GM12891 (cell line): Measurements from ENCODE around the gene EIF2B4.

Experiments
- PAX5 ChIP-seq: IDR thresholded peaks from 2 replicates; pipeline ENCODE4 v1.6.1; 2011; ENCODE audit warnings: low read length, moderate library complexity, mild to moderate bottlenecking; ENCODE audit not compliant: insufficient read depth, severe bottlenecking
- POLR2A ChIP-seq: IDR thresholded peaks from 2 replicates; pipeline ENCODE4 v1.6.1; 2011; ENCODE audit warnings: low read depth, low read length, control low read depth
- POLR2AphosphoS5 ChIP-seq: IDR thresholded peaks from 2 replicates; pipeline ENCODE4 v1.6.1; 2011; ENCODE audit warnings: low read depth, low read length, control low read depth
- TAF1 ChIP-seq: IDR thresholded peaks from 2 replicates; pipeline ENCODE4 v1.6.1; 2011; ENCODE audit warnings: low read depth, low read length, control low read depth

DNA sequence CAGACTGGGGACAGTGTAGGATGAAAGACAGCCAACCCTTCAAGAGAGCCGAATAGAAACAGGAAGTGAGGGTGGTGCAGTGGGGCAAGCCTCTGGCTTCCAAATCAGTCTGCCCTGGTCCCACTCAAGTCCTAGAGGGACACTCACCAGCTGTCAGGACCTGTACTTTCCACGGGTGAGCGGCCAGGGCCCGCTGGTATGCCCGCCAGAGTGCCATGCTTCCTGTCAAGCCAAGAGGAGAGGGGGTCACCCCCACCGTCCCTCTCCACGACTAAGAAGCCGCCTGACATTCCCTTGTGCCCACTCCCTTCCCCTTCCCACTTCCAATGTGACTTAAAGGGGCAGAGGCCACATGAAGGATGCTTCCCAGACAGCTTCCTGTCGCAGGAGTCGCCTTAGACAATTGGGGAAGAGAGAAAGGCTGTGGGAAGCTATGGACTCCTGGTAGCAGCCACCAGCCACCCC, 47.8 kb downstream of the EIF2B4 start:
- TF ChIP-seq POLR2A (no peak; the same call in 1 of the 2 replicates), POLR2AphosphoS5 (no peak), TAF1 (no peak), PAX5 (no peak)
